K562 (cell line): Measurements from ENCODE around the gene ANKRD44. TPM values are rescaled to one million over a fixed set of nuclear protein-coding genes. Genes with fewer than 3 reads are reported as not detected.

Source experiments
- ATAC-seq: fragments of 200-7000 bp; cut with Tn5 transposase; 3 replicates; pipeline ENCODE4 v1.9.1; 2020; ENCODE audit warnings: moderate library complexity
- BruUV-seq: library from RNA; stranded (reverse); fragments of 400-500 nt; replicated peaks from 2 replicates; lab custom pipeline; 2021; lab: Mats Ljungman, UMichigan
- CTCF ChIA-PET: fragments of 300-600 bp; formaldehyde crosslinking; extraction: SDS; loops from one replicate; lab custom pipeline; 2021; ENCODE audit warnings: low intra/inter-chr PET ratio; lab: Yijun Ruan, JAX
- POLR2A ChIA-PET: fragments of 300-600, 350-650 bp; sonication (Branson Sonifier 250); formaldehyde crosslinking; extraction: SDS; loops from one replicate; lab custom pipeline; 2021; ENCODE audit warnings: antibody characterized with exemption, inconsistent platforms; lab: Yijun Ruan, JAX
- DNase-seq, 4 experiments: peaks; one replicate each; pipeline versions ENCODE4 v3.0.0 to v3.0.0-alpha.2; 2011 to 2018; ENCODE audit warnings: low spot score in 3 of 4, mixed read lengths in 3 of 4; ENCODE audit errors: extremely low read depth in 1 of 4
- FAIRE-seq: peaks from 2 replicates; lab custom pipeline; 2011; peaks lifted over from hg19 to GRCh38; lab: Jason Lieb, UNC
- H2AFZ ChIP-seq: 2 replicates; pipeline ENCODE4 v1.6.0; 2011; ENCODE audit warnings: low read depth, low read length, control low read depth, inconsistent platforms
- H3K27ac ChIP-seq: fragments of 200-600 bp; 3 replicates; pipeline ENCODE4 v1.8.0; 2011; ENCODE audit warnings: low read depth, mild to moderate bottlenecking, control low read depth, inconsistent platforms, low read length, moderate library complexity, mixed read lengths; ENCODE audit errors: extremely low read depth
- H3K27me3 ChIP-seq, 2 experiments: fragments of 300-600 bp in 1 of 2; 2 replicates in 1 of 2; 3 replicates in 1 of 2; pipeline versions ENCODE4 v1.6.0 to v1.8.0; 2011; ENCODE audit warnings: inconsistent platforms in 2 of 2, low read length in 2 of 2, mild to moderate bottlenecking in 1 of 2, mixed read lengths in 1 of 2, moderate library complexity in 1 of 2; ENCODE audit not compliant: control insufficient read depth in 2 of 2, insufficient read depth in 2 of 2
- H3K36me3 ChIP-seq: fragments of 300-600 bp; 3 replicates; pipeline ENCODE4 v1.8.0; 2011; ENCODE audit warnings: mild to moderate bottlenecking, low read length, inconsistent platforms; ENCODE audit not compliant: control insufficient read depth, insufficient read depth
- H3K4me1 ChIP-seq, 2 experiments: fragments of 200-600 bp in 1 of 2; replicated peaks in 1 of 2; 2 replicates in 1 of 2; 3 replicates in 1 of 2; pipeline versions ENCODE4 v1.5.1 to v1.8.0; 2011; ENCODE audit warnings: inconsistent platforms in 2 of 2, low read length in 2 of 2, mild to moderate bottlenecking in 1 of 2, mixed read lengths in 1 of 2, moderate library complexity in 1 of 2; ENCODE audit not compliant: control insufficient read depth in 2 of 2, insufficient read depth in 2 of 2
- H3K4me2 ChIP-seq: 2 replicates; pipeline ENCODE4 v1.6.1; 2011; ENCODE audit warnings: low read length, control low read depth, inconsistent platforms, mixed read lengths; ENCODE audit not compliant: insufficient read depth
- H3K4me3 ChIP-seq: fragments of 200-600 bp; sonication (generic), shearing (Covaris generic); 2 replicates; pipeline ENCODE4 v1.5.1; 2016; ENCODE audit warnings: control low read depth, inconsistent platforms
- H3K79me2 ChIP-seq: fragments of 200-600 bp; 3 replicates; pipeline ENCODE4 v1.8.0; 2011; ENCODE audit warnings: low read length, inconsistent platforms; ENCODE audit not compliant: control insufficient read depth, insufficient read depth
- H3K9ac ChIP-seq, 2 experiments: 2 replicates each; pipeline versions ENCODE4 v1.6.0 to v1.6.1; 2011; ENCODE audit warnings: low read depth in 2 of 2, low read length in 2 of 2, control low read depth in 1 of 2, inconsistent platforms in 1 of 2, mild to moderate bottlenecking in 1 of 2, mixed read lengths in 1 of 2; ENCODE audit not compliant: insufficient read depth in 1 of 2
- H3K9me1 ChIP-seq: one replicate; pipeline ENCODE4 v1.6.0; 2011; ENCODE audit warnings: inconsistent platforms, mild to moderate bottlenecking, low read length, moderate library complexity; ENCODE audit not compliant: control insufficient read depth, insufficient read depth
- H3K9me3 ChIP-seq: replicated peaks from 2 replicates; pipeline ENCODE4 v1.5.1; 2011; ENCODE audit warnings: low read depth, low read length, inconsistent platforms; ENCODE audit not compliant: control insufficient read depth, insufficient read depth
- H4K20me1 ChIP-seq: replicated peaks from 2 replicates; pipeline ENCODE4 v1.6.1; 2011; ENCODE audit warnings: low read length, inconsistent platforms, mixed read lengths; ENCODE audit not compliant: control insufficient read depth, insufficient read depth
- CHD4 ChIP-seq: fragments of 200-600 bp; sonication (generic); IDR thresholded peaks from 3 replicates; pipeline ENCODE4 v1.6.1; 2012; ENCODE audit warnings: low read depth, mild to moderate bottlenecking, mixed read lengths, low read length, inconsistent platforms; ENCODE audit not compliant: insufficient read depth, insufficient replicate concordance, poor library complexity, severe bottlenecking
- DIDO1 ChIP-seq: fragments of 450-650 bp; IDR thresholded peaks from 2 replicates; pipeline ENCODE4 v1.6.1; 2016; ENCODE audit warnings: low read depth, missing biosample characterization, missing genetic modification characterization
- HDGF ChIP-seq: fragments of 450-650 bp; IDR thresholded peaks from 2 replicates; pipeline ENCODE4 v1.6.1; 2016
- KHSRP ChIP-seq: fragments of 450-650 bp; IDR thresholded peaks from 2 replicates; pipeline ENCODE4 v1.6.1; 2017
- MAFK ChIP-seq: IDR thresholded peaks from 2 replicates; pipeline ENCODE4 v1.6.1; 2011; ENCODE audit warnings: low read length, improper control_type of control experiment
- MCM2 ChIP-seq: fragments of 450-650 bp; IDR thresholded peaks from 2 replicates; pipeline ENCODE4 v1.6.1; 2017; ENCODE audit warnings: low read depth, mild to moderate bottlenecking
- NCOA2 ChIP-seq, 2 experiments: fragments of 450-650 bp; IDR thresholded peaks; 2 replicates each; pipeline ENCODE4 v1.6.1; 2018; ENCODE audit warnings: mild to moderate bottlenecking in 2 of 2, moderate library complexity in 1 of 2; ENCODE audit not compliant: partially characterized antibody in 2 of 2
- NUFIP1 ChIP-seq: fragments of 450-650 bp; IDR thresholded peaks from 2 replicates; pipeline ENCODE4 v1.6.1; 2018; ENCODE audit not compliant: partially characterized antibody
- TAF7 ChIP-seq: fragments of 450-650 bp; IDR thresholded peaks from 2 replicates; pipeline ENCODE4 v1.6.1; 2016; ENCODE audit warnings: missing genetic modification characterization, missing compliant biosample characterization
- TGIF2 ChIP-seq: sonication (generic); formaldehyde crosslinking; IDR thresholded peaks from 2 replicates; pipeline ENCODE4 v1.8.1; 2022; ENCODE audit warnings: mild to moderate bottlenecking, missing genetic modification reagents, moderate library complexity
- ZFPM2 ChIP-seq: fragments of 250-450 bp; sonication (Bioruptor Pico); IDR thresholded peaks from 2 replicates; pipeline ENCODE4 v1.5.1; 2022; ENCODE audit warnings: mild to moderate bottlenecking
- ZNF184 ChIP-seq: sonication (generic); formaldehyde crosslinking; IDR thresholded peaks from 2 replicates; pipeline ENCODE4 v1.5.0; 2020; ENCODE audit warnings: missing genetic modification reagents
- ZNF76 ChIP-seq: fragments of 250-450 bp; sonication (Bioruptor Pico); IDR thresholded peaks from 2 replicates; pipeline ENCODE4 v1.4.0; 2020; ENCODE audit warnings: mild to moderate bottlenecking, moderate library complexity, borderline replicate concordance
- ZNF830 ChIP-seq: fragments of 250-450 bp; sonication (Bioruptor Pico); IDR thresholded peaks from 2 replicates; pipeline ENCODE4 v1.5.0; 2021; ENCODE audit warnings: mild to moderate bottlenecking
- WGBS: fragments of 100-300 bp; shearing (Covaris generic); methylation state at CpG from one replicate; pipeline ENCODE4 v1.1.6; 2016; ENCODE audit warnings: low coverage, mixed read lengths; ENCODE audit not compliant: insufficient coverage; ENCODE audit errors: missing lambda C conversion rate; 5-methylcytosine and 5-hydroxymethylcytosine counted together
- in situ Hi-C: fragments of 300-500 bp; cut with MboI; formaldehyde crosslinking; loops from 4 replicates; pipeline ENCODE4 v1.15.0; 2018; ENCODE audit warnings: inconsistent platforms, mixed read lengths
- intact Hi-C: fragments of 100-400 bp; cut with micrococcal nuclease; formaldehyde crosslinking; loops from 2 replicates; pipeline ENCODE4 v1.14.2; 2022
- polyA plus RNA-seq, 8 experiments: library from polyadenylated mRNA; depleted of rRNA in 4 of 8; stranded (reverse) in 5 of 8; unstranded in 3 of 8; fragments of >200 nt; fragmentation: Nextera tagmentation in 2 of 8; fragmentation: Illumina TruSeq in 1 of 8; extraction: Ambion mirVana in 2 of 8; extraction: Trizol in 1 of 8; gene quantifications; 2 replicates each; pipeline versions ENCODE4 v1.2.1 to v1.2.3, GENCODE V29; 2011 to 2014; ENCODE audit warnings: inconsistent platforms in 1 of 8, missing spikeins in 1 of 8
- total RNA-seq, 7 experiments: library from RNA; depleted of rRNA in 6 of 7; stranded (reverse); fragments of >200 nt in 6 of 7; fragmentation: Illumina TruSeq in 2 of 7; extraction: Trizol in 2 of 7; gene quantifications; 2 replicates each; pipeline versions ENCODE4 v1.2.1 to v1.2.3, GENCODE V29; 2011 to 2021; ENCODE audit warnings: low replicate concordance in 1 of 7
- TF ChIP-seq, protein P1 (sequence below): fragments of 450-650 bp; formaldehyde crosslinking; IDR thresholded peaks from 2 replicates; pipeline ENCODE4 v1.4.0; 2022; ENCODE audit warnings: missing genetic modification characterization
- TF ChIP-seq, protein P2 (sequence below): sonication (generic); formaldehyde crosslinking; IDR thresholded peaks from 2 replicates; pipeline ENCODE4 v1.8.0; 2022; ENCODE audit warnings: missing genetic modification reagents, mild to moderate bottlenecking, borderline replicate concordance
- TF ChIP-seq, protein P3 (sequence below): sonication (generic); formaldehyde crosslinking; IDR thresholded peaks from 2 replicates; pipeline ENCODE4 v1.8.1; 2023; ENCODE audit warnings: mild to moderate bottlenecking, missing genetic modification reagents

The ANKRD44 gene
- total and polyA plus RNA-seq, 9 of the 15 experiments (the other 6 are each of a cell fraction or from before 2014, with no cell fraction given): 0.03 to 0.64 (median 0.07) TPM; not detected in 3

DNA sequence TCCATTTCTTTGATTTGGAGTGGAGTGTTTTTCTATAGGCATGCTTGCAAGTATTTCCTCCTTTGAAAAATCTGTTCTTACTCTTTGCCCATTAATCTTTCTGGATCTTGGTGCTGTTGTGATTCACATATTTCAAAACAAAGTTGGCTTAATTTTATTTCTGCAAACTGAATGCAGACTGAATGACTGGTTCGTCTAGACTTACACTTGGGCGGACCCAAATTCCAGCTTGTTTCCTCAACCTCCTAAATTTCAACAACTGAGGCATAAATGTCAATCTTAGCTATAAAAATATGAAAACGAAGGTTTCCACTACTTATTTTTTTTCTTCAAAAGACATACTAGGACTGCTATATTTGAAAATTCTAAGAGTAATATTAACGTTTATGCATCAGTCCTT is 59.0 kb downstream of the ANKRD44 start:
- TF ChIP-seq, protein P1, sequence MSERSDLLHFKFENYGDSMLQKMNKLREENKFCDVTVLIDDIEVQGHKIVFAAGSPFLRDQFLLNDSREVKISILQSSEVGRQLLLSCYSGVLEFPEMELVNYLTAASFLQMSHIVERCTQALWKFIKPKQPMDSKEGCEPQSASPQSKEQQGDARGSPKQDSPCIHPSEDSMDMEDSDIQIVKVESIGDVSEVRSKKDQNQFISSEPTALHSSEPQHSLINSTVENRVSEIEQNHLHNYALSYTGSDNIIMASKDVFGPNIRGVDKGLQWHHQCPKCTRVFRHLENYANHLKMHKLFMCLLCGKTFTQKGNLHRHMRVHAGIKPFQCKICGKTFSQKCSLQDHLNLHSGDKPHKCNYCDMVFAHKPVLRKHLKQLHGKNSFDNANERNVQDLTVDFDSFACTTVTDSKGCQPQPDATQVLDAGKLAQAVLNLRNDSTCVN (CRISPR knock-in tag): no peak
- TF ChIP-seq TAF7 (tag): no peak
- TF ChIP-seq TGIF2 (CRISPR knock-in tag): no peak
- TF ChIP-seq CHD4: no peak
- TF ChIP-seq ZNF830 (CRISPR knock-in tag): no peak
- TF ChIP-seq MAFK: no peak
- TF ChIP-seq, protein P2, sequence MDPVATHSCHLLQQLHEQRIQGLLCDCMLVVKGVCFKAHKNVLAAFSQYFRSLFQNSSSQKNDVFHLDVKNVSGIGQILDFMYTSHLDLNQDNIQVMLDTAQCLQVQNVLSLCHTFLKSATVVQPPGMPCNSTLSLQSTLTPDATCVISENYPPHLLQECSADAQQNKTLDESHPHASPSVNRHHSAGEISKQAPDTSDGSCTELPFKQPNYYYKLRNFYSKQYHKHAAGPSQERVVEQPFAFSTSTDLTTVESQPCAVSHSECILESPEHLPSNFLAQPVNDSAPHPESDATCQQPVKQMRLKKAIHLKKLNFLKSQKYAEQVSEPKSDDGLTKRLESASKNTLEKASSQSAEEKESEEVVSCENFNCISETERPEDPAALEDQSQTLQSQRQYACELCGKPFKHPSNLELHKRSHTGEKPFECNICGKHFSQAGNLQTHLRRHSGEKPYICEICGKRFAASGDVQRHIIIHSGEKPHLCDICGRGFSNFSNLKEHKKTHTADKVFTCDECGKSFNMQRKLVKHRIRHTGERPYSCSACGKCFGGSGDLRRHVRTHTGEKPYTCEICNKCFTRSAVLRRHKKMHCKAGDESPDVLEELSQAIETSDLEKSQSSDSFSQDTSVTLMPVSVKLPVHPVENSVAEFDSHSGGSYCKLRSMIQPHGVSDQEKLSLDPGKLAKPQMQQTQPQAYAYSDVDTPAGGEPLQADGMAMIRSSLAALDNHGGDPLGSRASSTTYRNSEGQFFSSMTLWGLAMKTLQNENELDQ (CRISPR knock-in tag): no peak
- TF ChIP-seq MCM2: no peak
- TF ChIP-seq, protein P3, sequence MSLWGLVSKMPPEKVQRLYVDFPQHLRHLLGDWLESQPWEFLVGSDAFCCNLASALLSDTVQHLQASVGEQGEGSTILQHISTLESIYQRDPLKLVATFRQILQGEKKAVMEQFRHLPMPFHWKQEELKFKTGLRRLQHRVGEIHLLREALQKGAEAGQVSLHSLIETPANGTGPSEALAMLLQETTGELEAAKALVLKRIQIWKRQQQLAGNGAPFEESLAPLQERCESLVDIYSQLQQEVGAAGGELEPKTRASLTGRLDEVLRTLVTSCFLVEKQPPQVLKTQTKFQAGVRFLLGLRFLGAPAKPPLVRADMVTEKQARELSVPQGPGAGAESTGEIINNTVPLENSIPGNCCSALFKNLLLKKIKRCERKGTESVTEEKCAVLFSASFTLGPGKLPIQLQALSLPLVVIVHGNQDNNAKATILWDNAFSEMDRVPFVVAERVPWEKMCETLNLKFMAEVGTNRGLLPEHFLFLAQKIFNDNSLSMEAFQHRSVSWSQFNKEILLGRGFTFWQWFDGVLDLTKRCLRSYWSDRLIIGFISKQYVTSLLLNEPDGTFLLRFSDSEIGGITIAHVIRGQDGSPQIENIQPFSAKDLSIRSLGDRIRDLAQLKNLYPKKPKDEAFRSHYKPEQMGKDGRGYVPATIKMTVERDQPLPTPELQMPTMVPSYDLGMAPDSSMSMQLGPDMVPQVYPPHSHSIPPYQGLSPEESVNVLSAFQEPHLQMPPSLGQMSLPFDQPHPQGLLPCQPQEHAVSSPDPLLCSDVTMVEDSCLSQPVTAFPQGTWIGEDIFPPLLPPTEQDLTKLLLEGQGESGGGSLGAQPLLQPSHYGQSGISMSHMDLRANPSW: no peak
- no peak for TF ChIP-seq HDGF
- TF ChIP-seq DIDO1 (tag): no peak
- no peak for TF ChIP-seq KHSRP
- no peak for TF ChIP-seq NCOA2 (IDR thresholded peaks at IDR 0.05; ENCODE audit: partially characterized antibody in 2 of 2)
- no peak for TF ChIP-seq ZFPM2 (CRISPR knock-in tag)
- no peak for TF ChIP-seq ZNF184 (CRISPR knock-in tag)
- TF ChIP-seq ZNF76 (CRISPR knock-in tag): no peak
- TF ChIP-seq NUFIP1: no peak
- ChIA-PET POLR2A (interaction anchor here (0.7 kb wide), 1 partner anchor 10 kb away, joined by 3 read pairs; no protein-coding TSS in a partner anchor), CTCF (no interaction called here)
- H2AFZ ChIP-seq: no peak overlapping the region
- H3K4me3 ChIP-seq: no peak overlapping the region
- H4K20me1 ChIP-seq: no peaks in the 10 kb centered on the region
- no peak overlapping the region for H3K9ac ChIP-seq
- H3K27ac ChIP-seq: no peak overlapping the region
- H3K9me3 ChIP-seq: no peaks in the 10 kb centered on the region
- DNase-seq (no peak), FAIRE-seq (no peak), ATAC-seq (no peak)
- in situ Hi-C loops: no loop called here
- WGBS: 0% methylated on average over 4 of the region's 4 CpGs
- no TSS peak for BruUV-seq
- H3K4me2 ChIP-seq: no peak overlapping the region
- intact Hi-C loops: no loop called here
- peaks cover 0 to 5% of the 10 kb centered on the region in 2 experiments; a peak in 2 of 5 replicates for H3K27me3 ChIP-seq
- no peaks in the 10 kb centered on the region for H3K4me1 ChIP-seq
- no peaks in the 10 kb centered on the region for H3K9me1 ChIP-seq
- no peaks in the 10 kb centered on the region for H3K36me3 ChIP-seq
- no peaks in the 10 kb centered on the region for H3K79me2 ChIP-seq
